ENCODE results near the gene ZBTB34. TPM values are rescaled to one million over a fixed set of nuclear protein-coding genes. Genes with fewer than 3 reads are reported as not detected.

Gene ZBTB34
- total and polyA plus RNA-seq, 3 donors (not counting 1 experiment from before 2014, with no cell fraction given) = 3.4 to 10.3 (median 5.1) TPM

Other genes with a start within 250 kb of the ZBTB34 start
- gene LMX1B, start 246.7 kb upstream of the ZBTB34 start, total RNA-seq = 10 to 100 TPM; 11.2 to 19.2 TPM
- 5.3 TPM for gene LMX1B, start 246.7 kb upstream of the ZBTB34 start, polyA plus RNA-seq
- gene ZBTB43, start 55.6 kb upstream of the ZBTB34 start, total RNA-seq = 10 to 100 TPM; 24.0 to 32.4 TPM
- gene ZBTB43, start 55.6 kb upstream of the ZBTB34 start, polyA plus RNA-seq = 7.0 TPM
- gene RALGPS1, start 54.1 kb downstream of the ZBTB34 start, total RNA-seq = under 1 TPM; 0.83 to 0.94 TPM
- 0.39 TPM for gene RALGPS1, start 54.1 kb downstream of the ZBTB34 start, polyA plus RNA-seq

All from mammary epithelial cell (primary cell).